Measurements from ENCODE around the gene IFRD1.

IFRD1 gene, protein sequence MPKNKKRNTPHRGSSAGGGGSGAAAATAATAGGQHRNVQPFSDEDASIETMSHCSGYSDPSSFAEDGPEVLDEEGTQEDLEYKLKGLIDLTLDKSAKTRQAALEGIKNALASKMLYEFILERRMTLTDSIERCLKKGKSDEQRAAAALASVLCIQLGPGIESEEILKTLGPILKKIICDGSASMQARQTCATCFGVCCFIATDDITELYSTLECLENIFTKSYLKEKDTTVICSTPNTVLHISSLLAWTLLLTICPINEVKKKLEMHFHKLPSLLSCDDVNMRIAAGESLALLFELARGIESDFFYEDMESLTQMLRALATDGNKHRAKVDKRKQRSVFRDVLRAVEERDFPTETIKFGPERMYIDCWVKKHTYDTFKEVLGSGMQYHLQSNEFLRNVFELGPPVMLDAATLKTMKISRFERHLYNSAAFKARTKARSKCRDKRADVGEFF

DNA sequence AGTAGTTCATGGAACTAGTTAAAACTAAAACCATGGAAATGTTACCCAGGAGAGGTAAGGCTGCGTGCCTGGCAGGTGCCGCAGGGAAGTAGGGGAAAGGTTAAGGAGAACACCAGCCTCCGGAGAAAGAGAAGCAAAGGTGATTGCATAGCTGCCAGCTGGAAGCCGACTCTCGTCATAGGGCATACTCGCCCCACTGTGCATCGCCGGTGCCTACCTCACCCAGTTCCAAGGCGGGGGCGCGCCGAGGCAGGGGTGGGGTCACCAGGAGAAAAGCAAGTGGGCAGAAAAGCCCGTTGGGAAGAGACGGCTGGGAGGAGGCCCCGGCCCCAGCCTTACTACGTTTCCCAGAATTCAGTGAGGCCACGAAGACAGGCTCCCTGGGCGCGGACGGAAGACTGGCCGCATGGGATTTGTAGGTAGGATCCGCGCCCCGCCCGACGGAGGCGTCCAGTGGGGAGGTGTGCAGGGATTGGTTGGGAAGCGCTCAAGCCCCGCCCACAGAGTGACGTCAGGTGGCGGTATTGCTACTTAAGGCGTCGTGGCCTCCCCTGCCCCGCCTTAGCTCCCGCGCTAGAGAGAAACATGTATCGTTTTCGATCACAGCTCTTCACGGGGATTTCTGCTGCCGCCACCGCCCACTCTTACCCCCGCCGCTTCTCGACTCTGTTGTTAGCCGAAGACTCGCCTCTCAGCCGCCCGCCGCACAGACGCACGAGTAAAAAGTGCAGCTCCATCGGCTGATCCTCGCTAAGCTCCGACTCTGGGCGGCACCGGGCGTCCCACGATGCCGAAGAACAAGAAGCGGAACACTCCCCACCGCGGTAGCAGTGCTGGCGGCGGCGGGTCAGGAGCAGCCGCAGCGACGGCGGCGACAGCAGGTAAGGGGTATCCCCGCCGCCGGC, at the start of gene IFRD1:
Gene IFRD1 (plus strand): TSS at position 559 of the 905 bp plus-strand sequence. CDS start 229 bp downstream, at position 788.
- no peak for TF ChIP-seq GATA2 (IDR thresholded peaks at IDR 0.05; ENCODE audit: low read depth, low read length)

DNA sequence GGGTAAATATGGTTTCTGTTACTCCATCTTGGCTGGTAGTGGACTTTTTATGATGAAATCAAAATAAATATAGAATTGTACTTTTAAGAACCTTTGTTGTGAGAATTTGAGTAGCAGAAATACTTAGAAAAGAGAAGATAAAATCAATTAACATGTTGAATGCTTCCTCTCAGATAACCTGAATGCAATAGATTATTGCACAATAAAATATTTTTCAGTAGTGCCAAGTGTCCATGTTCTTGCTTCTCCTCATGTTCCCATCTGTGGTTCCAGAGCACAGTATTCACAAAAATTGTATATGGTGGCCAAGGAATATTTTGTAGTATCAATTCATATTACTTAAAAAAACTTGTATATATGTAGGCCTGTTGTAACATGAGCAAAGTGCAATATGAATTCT, 45.9 kb upstream of the IFRD1 start:
- TF ChIP-seq GATA2 (IDR thresholded peaks at IDR 0.05; ENCODE audit: low read depth, low read length) (no peak), GATA3 (IDR thresholded peaks at IDR 0.05; ENCODE audit: low read depth, low read length) (no peak)

DNA sequence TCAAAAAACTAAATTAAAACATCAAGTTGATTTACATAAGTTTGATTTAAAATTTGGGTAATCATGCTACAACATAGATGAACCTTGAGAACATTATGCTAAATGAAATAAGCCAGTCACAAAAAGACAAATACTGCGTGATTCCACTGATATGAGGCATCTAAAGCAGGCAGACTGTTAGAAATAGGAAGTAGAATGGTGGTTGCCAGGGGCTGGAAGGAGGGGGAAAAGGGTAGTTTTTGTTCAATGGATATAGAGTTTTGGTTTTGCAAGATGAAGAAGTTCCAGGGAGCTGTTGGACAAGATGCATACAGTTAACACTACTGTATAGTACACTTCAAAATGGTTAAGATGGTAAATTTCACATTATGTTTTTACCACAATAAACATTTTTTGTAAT, 45.0 kb upstream of the IFRD1 start:
- no peak for TF ChIP-seq GATA3 (IDR thresholded peaks at IDR 0.05; ENCODE audit: low read depth, low read length)
- TF ChIP-seq GATA2 (IDR thresholded peaks at IDR 0.05; ENCODE audit: low read depth, low read length), result no peak

DNA sequence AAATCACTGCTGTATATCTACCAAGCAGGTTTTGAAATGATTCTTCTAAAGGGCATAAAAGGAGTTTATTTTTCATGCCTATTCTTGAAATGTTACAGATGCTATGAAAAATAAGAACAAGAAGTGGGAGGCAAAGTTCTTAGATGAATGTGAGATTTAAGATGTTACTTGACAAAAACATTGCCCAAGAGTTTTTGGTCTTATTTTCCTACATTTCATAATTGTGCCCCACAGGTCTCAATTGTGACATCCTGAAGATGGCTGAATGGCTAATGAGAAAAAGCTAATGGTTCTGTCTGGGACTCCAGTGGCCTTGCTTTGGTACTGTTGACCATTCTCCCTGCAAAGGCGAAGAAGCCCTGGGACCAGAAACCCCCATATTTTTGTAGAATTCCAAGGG, 43.0 kb upstream of the IFRD1 start:
- TF ChIP-seq GATA3 (IDR thresholded peaks at IDR 0.05; ENCODE audit: low read depth, low read length), result no peak
- TF ChIP-seq GATA2 (IDR thresholded peaks at IDR 0.05; ENCODE audit: low read depth, low read length), result no peak

DNA sequence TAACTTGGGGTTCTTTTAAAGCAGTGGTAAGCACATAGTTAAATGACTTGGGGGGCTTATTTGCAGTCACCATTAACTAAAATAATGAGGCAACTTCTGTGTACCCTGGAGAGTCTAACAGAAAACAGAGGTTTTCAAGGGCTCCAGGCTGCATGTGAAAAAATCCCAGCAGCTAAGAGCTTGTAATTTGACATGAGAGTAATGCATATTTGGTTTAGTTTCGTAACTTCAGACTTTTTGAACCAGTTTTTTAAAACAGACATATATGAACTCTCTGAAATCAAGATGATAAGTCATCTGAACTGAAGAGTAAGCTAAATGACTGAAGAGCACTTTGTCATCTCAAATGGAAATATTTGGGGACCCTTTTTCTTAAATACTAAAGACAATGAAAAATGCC, 40.2 kb upstream of the IFRD1 start:
- no peak for TF ChIP-seq GATA2 (IDR thresholded peaks at IDR 0.05; ENCODE audit: low read depth, low read length)
- TF ChIP-seq GATA3 (IDR thresholded peaks at IDR 0.05; ENCODE audit: low read depth, low read length), result no peak

DNA sequence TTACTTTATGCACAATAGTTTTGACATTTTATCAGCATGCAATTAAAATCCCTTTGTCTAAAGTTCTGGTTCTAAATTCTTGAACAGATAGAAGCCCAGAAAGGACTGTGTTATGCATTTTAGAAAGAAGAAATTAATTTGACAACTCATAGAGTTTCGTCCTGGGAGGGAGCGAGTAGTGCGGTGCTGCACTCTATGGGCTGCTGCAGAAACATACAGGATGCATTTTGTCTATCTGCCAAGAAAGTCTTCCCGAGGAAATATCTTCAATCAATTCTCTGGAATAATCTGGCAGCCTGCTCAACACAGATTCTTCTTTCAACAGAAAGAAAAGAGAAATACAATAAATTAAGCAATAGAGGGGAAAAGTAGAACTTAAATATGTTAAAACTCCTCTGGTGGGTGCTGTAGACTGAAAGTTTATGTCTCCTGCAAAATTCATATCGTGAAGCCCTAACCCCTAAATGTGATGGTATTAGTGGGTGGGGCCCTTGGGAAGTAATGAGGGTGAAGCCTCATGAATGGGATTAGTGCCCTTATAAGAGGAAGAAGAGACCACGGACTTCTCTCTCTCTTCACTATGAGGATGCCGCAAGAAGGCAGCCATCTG, 39.0 kb upstream of the IFRD1 start:
- no peak for TF ChIP-seq GATA2 (IDR thresholded peaks at IDR 0.05; ENCODE audit: low read depth, low read length)
- no peak for TF ChIP-seq GATA3 (IDR thresholded peaks at IDR 0.05; ENCODE audit: low read depth, low read length)

DNA sequence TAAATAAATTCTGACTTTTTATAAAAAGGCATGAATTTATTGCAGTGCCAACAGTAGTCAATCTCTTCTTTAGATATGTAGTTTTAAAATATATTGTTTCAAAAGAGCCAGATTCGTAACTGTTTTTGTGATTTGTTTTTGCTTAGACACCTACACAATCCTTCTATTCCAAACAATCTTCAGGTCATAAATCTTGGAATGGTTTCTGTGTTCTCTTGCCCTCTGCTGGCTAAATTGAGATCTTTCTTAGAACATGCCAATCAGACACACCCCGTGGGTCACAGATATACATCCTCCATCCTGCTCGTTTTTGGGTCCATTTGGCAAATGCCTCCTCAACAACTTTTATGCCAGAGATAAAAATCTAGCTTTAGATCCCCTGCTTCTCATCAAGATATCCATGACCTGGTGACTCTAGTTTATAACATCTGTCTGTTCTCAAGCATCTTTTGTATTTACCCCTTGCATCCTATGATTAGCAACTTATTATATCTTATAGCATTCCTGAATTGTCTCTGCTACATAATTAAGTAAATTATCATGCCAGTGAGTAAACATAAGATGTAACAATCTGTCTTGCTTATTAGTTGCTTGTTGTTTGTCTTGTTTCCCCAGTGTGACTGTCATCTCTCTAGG, 35.3 kb upstream of the IFRD1 start:
- TF ChIP-seq GATA2 (IDR thresholded peaks at IDR 0.05; ENCODE audit: low read depth, low read length) (peak; percentile 29; the same call in 1 of the 2 replicates), GATA3 (IDR thresholded peaks at IDR 0.05; ENCODE audit: low read depth, low read length) (no peak)

DNA sequence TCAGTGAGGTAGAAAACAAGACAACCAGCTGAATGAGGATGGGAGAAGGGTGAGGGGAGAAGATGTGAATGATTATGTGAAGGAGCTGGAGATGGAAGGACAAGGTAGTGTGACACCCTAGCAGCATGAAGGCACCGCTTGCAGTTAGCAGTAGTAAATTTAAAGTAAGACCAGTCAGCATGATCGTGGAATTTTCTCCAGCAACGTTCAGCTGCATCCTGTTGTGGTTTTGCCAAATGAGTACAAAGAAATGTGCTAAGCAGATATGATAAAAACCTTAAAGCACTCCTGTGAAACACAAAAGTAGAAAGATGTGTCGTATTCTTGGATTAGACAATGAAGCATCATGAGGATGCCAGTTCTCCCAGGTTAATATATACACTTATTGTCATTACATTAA, 34.1 kb upstream of the IFRD1 start:
- TF ChIP-seq GATA2 (IDR thresholded peaks at IDR 0.05; ENCODE audit: low read depth, low read length) (no peak), GATA3 (IDR thresholded peaks at IDR 0.05; ENCODE audit: low read depth, low read length) (no peak)

DNA sequence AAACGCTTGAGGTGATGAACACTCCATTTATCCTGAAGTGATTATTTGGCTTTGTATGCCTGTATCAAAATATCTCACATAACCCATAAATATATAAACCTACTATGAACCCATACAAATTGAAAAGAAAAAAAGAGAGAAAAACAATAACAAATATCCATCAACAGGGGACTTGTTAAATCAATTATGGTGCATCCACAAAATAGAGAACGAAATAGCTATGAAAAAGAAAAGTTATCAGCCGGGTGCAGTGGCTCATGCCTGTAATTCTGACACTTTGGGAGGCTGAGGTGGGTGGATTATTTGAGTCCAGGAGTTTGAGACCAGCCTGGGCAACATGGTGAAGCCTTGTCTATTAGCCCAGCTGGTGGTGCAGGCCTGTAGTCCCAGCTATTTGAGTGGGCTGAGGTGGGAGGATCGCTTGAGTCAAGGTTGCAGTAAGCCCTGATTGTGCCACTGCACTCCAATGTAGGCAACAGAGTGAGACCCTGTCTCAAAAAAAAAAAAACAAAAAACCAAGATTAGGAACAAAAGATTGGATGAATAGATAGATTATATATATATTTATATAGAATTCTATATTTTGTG, 30.6 kb upstream of the IFRD1 start:
- TF ChIP-seq GATA2 (IDR thresholded peaks at IDR 0.05; ENCODE audit: low read depth, low read length) (no peak), GATA3 (IDR thresholded peaks at IDR 0.05; ENCODE audit: low read depth, low read length) (no peak)

DNA sequence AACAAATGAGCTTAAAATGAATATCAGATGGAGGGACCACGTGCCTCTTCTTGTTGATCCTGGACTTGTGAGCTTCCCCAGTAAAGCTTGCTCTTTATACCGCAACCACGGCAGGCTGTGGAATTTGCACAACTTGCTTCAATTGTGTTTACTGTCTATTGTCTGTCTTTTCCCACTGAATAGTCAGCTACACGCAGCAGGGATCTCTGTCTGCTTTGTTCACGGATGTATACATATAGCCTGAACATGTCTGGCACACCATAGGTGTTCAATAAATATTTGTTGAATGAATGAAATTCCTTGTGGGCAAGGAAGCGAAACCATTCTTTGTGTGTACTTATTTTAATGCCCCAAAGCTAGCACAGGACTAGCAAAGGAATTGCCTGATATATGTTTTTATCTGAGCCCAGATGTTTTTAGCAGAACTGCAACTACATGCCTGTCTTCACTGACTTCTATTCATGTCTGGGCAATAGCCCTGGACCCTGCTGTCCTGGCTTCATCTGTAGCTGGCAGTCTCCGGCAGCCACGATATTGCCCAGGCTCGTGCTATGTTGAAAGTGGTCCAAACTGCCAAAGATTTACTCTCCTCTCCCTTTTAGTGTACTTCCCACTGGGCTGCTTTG, 29.9 kb upstream of the IFRD1 start:
- TF ChIP-seq GATA2 (IDR thresholded peaks at IDR 0.05; ENCODE audit: low read depth, low read length) (no peak), GATA3 (IDR thresholded peaks at IDR 0.05; ENCODE audit: low read depth, low read length) (no peak)

DNA sequence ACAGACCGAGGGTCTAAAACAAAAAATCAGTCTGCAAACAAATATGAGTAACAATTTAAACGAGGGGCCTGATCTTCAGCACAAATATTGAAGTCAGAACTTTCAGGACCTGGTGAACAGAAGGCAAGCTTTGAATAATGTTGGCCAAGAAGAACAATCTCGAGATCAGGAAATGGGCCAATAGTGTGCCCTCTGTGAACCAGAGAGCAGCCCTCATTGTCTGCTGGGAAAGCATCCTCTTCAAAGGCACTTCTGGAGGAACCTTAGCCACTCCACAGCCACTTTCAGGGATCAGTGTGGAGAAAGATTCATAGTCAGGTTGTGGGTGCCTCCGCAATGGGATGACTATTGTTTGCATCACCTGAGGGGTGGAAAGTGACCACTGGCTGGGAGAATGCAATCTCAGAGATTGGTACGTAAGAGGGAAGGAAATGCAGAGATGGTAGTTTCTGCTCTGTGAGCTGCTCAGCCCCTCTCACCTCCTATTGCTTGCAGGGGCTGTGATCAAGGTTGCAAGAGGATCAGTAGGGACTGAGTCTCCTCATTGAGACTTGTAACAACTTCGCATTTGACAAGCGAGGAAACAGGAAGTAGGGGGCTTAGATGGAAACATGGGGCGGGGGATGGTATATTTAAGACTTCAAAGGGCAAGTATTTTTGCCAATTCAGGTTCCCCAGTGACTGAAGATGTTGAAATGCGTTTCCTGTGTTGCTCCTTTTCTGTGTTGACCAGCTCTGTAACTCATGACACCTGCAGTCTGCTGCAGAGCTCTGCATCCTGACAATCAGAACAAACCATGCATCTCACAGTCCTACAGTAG, 28.4 kb upstream of the IFRD1 start:
- TF ChIP-seq GATA3 (IDR thresholded peaks at IDR 0.05; ENCODE audit: low read depth, low read length) (no peak), GATA2 (IDR thresholded peaks at IDR 0.05; ENCODE audit: low read depth, low read length) (no peak)

DNA sequence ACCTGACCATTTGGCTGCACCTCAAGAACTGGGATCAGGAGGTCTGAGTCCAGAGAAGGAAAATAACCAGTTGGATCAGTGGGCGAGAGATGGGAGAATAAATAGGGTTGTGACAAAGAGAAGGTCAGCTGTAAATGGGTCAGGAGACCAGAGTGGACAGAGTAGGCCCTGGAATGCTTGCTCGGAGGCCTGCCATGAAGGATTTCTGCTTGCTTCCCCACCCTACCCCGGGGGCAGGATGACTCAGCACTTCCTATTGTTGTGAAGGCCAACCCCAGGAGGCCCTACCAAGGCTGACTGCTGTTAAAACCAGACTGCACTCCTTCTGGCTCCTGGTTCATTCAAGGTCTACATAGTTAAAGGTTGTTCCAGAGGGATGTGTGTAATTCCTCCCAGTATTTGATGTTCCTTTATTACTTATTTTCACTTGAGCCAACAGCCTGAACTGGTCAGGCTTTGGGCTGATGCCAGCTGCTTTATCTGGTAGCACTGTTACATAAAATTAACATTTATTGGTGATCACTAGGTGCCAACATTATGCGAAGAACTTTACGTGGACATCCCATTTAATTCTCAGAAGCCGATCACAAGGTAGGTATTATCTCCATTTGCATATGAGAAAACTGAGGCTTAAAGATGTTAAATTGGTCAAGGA, 27.3 kb upstream of the IFRD1 start:
- TF ChIP-seq GATA3 (IDR thresholded peaks at IDR 0.05; ENCODE audit: low read depth, low read length), result no peak
- TF ChIP-seq GATA2 (IDR thresholded peaks at IDR 0.05; ENCODE audit: low read depth, low read length), result no peak
